ENCODE measurements around the gene BCL2A1.
"Not testable (repeated sequence)": the region's sequence is repeated elsewhere in the genome, so short reads cannot be mapped to it uniquely, and the experiment has no call there.

The BCL2A1 gene

GRCh38 chr15:79969146-79969545 lies 1.9 kb downstream of the BCL2A1 start:
- H3K36me3 ChIP-seq (ENCODE audit: control insufficient read depth, insufficient read depth, low read length, severe bottlenecking) = no peaks in the 10 kb centered on the region
- H3K27me3 ChIP-seq (replicated peaks; ENCODE audit: control insufficient read depth, insufficient read depth, low read length) = no peaks in the 10 kb centered on the region
- no peak for DNase-seq (ENCODE audit: low read depth)
- no peaks in the 10 kb centered on the region for H3K9me3 ChIP-seq (ENCODE audit: control insufficient read depth, low read length)
- H3K4me3 ChIP-seq (ENCODE audit: low read length) = no peak overlapping the region
- no peaks in the 10 kb centered on the region for H3K4me1 ChIP-seq (ENCODE audit: control insufficient read depth, insufficient read depth, low read length)
- no peak overlapping the region for H3K9ac ChIP-seq (ENCODE audit: low read length)

GRCh38 chr15:79967298-79968182 lies 3.5 kb downstream of the BCL2A1 start:
- Histone ChIP-seq H3K9me3 (ENCODE audit: control insufficient read depth, low read length) (no peaks in the 10 kb centered on the region), H3K4me1 (ENCODE audit: control insufficient read depth, insufficient read depth, low read length) (no peaks in the 10 kb centered on the region), H3K36me3 (ENCODE audit: control insufficient read depth, insufficient read depth, low read length, severe bottlenecking) (no peaks in the 10 kb centered on the region), H3K27me3 (replicated peaks; ENCODE audit: control insufficient read depth, insufficient read depth, low read length) (no peaks in the 10 kb centered on the region), H3K4me3 (ENCODE audit: low read length) (no peak overlapping the region), H3K9ac (ENCODE audit: low read length) (no peak overlapping the region)
- DNase-seq (ENCODE audit: low read depth) = no peak

DNA sequence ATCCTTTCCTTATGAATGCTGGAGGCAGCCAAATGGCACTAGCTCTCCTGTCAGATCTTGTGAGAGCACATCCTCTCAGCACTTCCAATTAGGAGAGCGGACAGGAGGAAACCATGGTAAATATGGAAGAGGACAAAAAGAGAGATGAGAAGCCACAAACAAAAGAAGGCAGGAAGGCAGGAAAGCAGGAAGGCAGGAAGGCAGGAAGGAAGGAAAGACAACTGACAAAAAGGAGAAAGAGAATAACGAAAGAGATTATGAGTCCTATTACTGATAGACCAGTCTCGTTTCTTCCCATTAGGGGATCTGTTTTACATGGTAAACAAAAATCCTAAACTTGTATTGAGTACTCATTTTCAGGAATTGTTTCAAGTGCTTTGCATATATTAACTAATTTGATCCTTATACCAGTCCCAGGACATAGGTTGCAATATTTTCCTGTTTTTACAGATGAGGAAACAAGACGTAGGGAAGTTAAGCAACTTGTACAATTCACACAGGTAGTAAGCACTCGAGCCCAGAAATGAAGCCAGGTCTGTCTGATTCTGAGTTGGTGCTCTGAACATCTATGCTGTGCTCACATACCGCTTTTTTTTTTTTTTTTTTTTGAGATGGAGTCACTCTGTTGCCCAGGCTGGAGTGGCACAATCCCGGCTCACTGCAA lies 4.2 kb downstream of the BCL2A1 start:
- Histone ChIP-seq H3K4me1 (ENCODE audit: control insufficient read depth, insufficient read depth, low read length) (peaks cover under 1% of the 10 kb centered on the region), H3K9me3 (ENCODE audit: control insufficient read depth, low read length) (no peaks in the 10 kb centered on the region), H3K36me3 (ENCODE audit: control insufficient read depth, insufficient read depth, low read length, severe bottlenecking) (no peaks in the 10 kb centered on the region), H3K9ac (ENCODE audit: low read length) (no peak overlapping the region), H3K27me3 (replicated peaks; ENCODE audit: control insufficient read depth, insufficient read depth, low read length) (no peaks in the 10 kb centered on the region), H3K4me3 (ENCODE audit: low read length) (no peak overlapping the region)
- no peak for DNase-seq (ENCODE audit: low read depth)

DNA sequence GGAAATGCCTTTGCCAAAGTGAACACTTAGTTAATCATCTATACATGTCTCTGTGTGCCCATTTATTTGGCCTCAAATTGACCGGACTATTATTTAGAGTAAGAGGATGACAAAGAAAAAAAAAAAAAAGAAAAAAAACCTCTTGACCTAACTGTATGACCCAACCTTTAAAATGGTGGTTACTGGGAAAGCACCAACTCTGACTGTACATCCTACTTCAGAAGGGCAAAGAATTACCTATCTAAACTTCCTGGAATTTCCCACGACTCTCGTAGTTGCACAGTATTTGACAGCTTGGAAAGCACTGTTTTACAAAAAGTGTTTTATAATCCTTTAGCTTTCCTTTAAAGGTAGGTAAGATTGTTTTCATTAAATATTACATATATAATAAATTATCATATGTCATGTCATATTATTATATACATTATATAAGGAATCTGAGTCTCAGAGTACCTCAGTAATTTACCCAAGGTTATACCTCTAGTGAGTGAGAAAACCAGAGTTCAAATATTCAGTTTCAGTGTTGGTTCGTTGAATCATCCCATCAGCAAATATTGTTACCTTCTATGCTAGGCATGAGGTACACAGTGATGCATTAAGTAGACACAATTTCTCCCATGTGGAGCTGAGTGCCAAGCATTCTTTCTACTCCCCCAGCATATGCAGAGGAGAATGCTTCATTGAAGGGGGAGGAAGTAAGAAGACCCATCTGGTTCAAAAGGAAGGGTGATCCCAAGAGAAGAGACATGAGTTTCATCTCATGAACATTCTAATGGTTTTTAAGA lies 5.0 kb downstream of the BCL2A1 start:
- Histone ChIP-seq H3K4me1 (ENCODE audit: control insufficient read depth, insufficient read depth, low read length) (peaks cover 8% of the 10 kb centered on the region), H3K4me3 (ENCODE audit: low read length) (no peak overlapping the region), H3K9me3 (ENCODE audit: control insufficient read depth, low read length) (no peaks in the 10 kb centered on the region), H3K36me3 (ENCODE audit: control insufficient read depth, insufficient read depth, low read length, severe bottlenecking) (no peaks in the 10 kb centered on the region), H3K27me3 (replicated peaks; ENCODE audit: control insufficient read depth, insufficient read depth, low read length) (no peaks in the 10 kb centered on the region), H3K9ac (ENCODE audit: low read length) (no peak overlapping the region)
- DNase-seq (ENCODE audit: low read depth) = no peak

GRCh38 chr15:79964232-79964805 lies 6.7 kb downstream of the BCL2A1 start:
- no peak overlapping the region for H3K4me3 ChIP-seq (ENCODE audit: low read length)
- DNase-seq (ENCODE audit: low read depth) = no peak
- no peaks in the 10 kb centered on the region for H3K27me3 ChIP-seq (replicated peaks; ENCODE audit: control insufficient read depth, insufficient read depth, low read length)
- H3K4me1 ChIP-seq (ENCODE audit: control insufficient read depth, insufficient read depth, low read length) = peaks cover 16% of the 10 kb centered on the region
- H3K9me3 ChIP-seq (ENCODE audit: control insufficient read depth, low read length) = no peaks in the 10 kb centered on the region
- H3K9ac ChIP-seq (ENCODE audit: low read length) = no peak overlapping the region
- H3K36me3 ChIP-seq (ENCODE audit: control insufficient read depth, insufficient read depth, low read length, severe bottlenecking) = no peaks in the 10 kb centered on the region

GRCh38 chr15:79962921-79963320 lies 8.1 kb downstream of the BCL2A1 start:
- not testable (repeated sequence) for H3K4me3 ChIP-seq (ENCODE audit: low read length); H3K9ac ChIP-seq (ENCODE audit: low read length); H3K27me3 ChIP-seq (replicated peaks; ENCODE audit: control insufficient read depth, insufficient read depth, low read length); H3K9me3 ChIP-seq (ENCODE audit: control insufficient read depth, low read length); DNase-seq (ENCODE audit: low read depth); H3K36me3 ChIP-seq (ENCODE audit: control insufficient read depth, insufficient read depth, low read length, severe bottlenecking)
- peaks cover 16% of the 10 kb centered on the region for H3K4me1 ChIP-seq (ENCODE audit: control insufficient read depth, insufficient read depth, low read length)

GRCh38 chr15:79962178-79962577 lies 8.8 kb downstream of the BCL2A1 start:
- Histone ChIP-seq H3K9ac (ENCODE audit: low read length) (no peak overlapping the region), H3K36me3 (ENCODE audit: control insufficient read depth, insufficient read depth, low read length, severe bottlenecking) (no peaks in the 10 kb centered on the region), H3K4me1 (ENCODE audit: control insufficient read depth, insufficient read depth, low read length) (peaks cover 16% of the 10 kb centered on the region), H3K27me3 (replicated peaks; ENCODE audit: control insufficient read depth, insufficient read depth, low read length) (no peaks in the 10 kb centered on the region), H3K4me3 (ENCODE audit: low read length) (no peak overlapping the region), H3K9me3 (ENCODE audit: control insufficient read depth, low read length) (no peaks in the 10 kb centered on the region)
- no peak for DNase-seq (ENCODE audit: low read depth)

GRCh38 chr15:79960502-79961212 lies 10.3 kb downstream of the BCL2A1 start:
- Histone ChIP-seq H3K27me3 (replicated peaks; ENCODE audit: control insufficient read depth, insufficient read depth, low read length) (no peaks in the 10 kb centered on the region), H3K36me3 (ENCODE audit: control insufficient read depth, insufficient read depth, low read length, severe bottlenecking) (no peaks in the 10 kb centered on the region), H3K9me3 (ENCODE audit: control insufficient read depth, low read length) (no peaks in the 10 kb centered on the region), H3K4me1 (ENCODE audit: control insufficient read depth, insufficient read depth, low read length) (peaks cover 26% of the 10 kb centered on the region), H3K4me3 (ENCODE audit: low read length) (no peak overlapping the region), H3K9ac (ENCODE audit: low read length) (no peak overlapping the region)
- DNase-seq (ENCODE audit: low read depth) = peak; percentile 49

DNA sequence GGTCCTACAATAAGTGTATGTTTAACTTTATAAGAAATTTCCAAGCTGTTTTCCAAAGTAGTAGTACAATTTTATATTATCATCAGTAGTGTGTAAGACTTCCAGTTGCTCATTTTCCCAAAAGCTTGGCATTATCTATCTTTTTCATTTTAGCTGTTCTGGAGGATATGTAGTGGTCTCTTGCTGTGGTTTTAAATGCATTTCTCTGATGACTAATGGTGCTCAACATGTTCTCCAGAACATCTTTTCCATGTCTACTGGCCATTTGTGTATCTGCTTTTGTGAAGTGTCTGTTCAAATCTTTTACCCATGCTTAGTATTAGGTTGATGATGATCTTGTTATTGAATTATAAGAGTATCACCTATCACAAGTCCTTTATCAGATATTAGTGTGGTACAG lies 13.3 kb downstream of the BCL2A1 start:
- no peak overlapping the region for H3K9ac ChIP-seq (ENCODE audit: low read length)
- no peak for DNase-seq (ENCODE audit: low read depth)
- H3K4me1 ChIP-seq (ENCODE audit: control insufficient read depth, insufficient read depth, low read length) = peaks cover 32% of the 10 kb centered on the region
- no peaks in the 10 kb centered on the region for H3K27me3 ChIP-seq (replicated peaks; ENCODE audit: control insufficient read depth, insufficient read depth, low read length)
- no peaks in the 10 kb centered on the region for H3K36me3 ChIP-seq (ENCODE audit: control insufficient read depth, insufficient read depth, low read length, severe bottlenecking)
- no peaks in the 10 kb centered on the region for H3K9me3 ChIP-seq (ENCODE audit: control insufficient read depth, low read length)
- no peak overlapping the region for H3K4me3 ChIP-seq (ENCODE audit: low read length)

DNA sequence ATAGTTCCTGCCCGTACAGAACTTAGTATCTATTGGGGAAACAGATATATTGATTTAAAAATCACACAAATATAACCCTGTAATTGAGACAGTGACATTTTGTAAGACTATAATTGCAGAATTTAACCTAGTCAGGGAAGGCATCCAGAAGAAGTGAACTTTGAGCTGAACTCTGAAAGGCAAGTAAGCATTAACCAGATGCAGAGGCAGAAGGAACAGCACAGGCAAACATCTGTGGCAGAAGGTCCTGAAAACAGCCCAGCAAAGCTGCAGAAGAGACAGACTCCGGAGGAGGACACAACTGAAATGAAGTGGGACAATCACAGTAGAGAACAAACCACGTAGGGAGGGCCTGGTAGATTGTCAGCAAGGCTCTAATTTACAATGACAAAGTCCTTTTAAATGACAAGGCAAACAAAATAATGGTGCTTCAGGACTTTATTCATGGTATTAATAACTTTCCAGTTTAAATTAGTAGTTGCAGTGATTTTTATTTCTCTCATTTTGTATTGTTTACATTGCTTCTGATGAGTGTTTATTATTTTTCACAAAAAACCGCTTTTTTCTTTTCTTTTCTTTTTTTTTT lies 14.5 kb downstream of the BCL2A1 start:
- no peak overlapping the region for H3K4me3 ChIP-seq (ENCODE audit: low read length)

More for the DNA sequence above, 14.5 kb downstream of the BCL2A1 start:
- no peak for DNase-seq (ENCODE audit: low read depth)
- H3K4me1 ChIP-seq (ENCODE audit: control insufficient read depth, insufficient read depth, low read length) = peaks cover 28% of the 10 kb centered on the region
- no peaks in the 10 kb centered on the region for H3K27me3 ChIP-seq (replicated peaks; ENCODE audit: control insufficient read depth, insufficient read depth, low read length)
- H3K9ac ChIP-seq (ENCODE audit: low read length) = peak overlapping the region; percentile 52
- no peaks in the 10 kb centered on the region for H3K9me3 ChIP-seq (ENCODE audit: control insufficient read depth, low read length)
- no peaks in the 10 kb centered on the region for H3K36me3 ChIP-seq (ENCODE audit: control insufficient read depth, insufficient read depth, low read length, severe bottlenecking)
